ENCODE data around the gene CXCL13.
A peak's percentile ranks its signal among the peaks of the same experiment; 100 is the strongest.

CXCL13 gene

DNA sequence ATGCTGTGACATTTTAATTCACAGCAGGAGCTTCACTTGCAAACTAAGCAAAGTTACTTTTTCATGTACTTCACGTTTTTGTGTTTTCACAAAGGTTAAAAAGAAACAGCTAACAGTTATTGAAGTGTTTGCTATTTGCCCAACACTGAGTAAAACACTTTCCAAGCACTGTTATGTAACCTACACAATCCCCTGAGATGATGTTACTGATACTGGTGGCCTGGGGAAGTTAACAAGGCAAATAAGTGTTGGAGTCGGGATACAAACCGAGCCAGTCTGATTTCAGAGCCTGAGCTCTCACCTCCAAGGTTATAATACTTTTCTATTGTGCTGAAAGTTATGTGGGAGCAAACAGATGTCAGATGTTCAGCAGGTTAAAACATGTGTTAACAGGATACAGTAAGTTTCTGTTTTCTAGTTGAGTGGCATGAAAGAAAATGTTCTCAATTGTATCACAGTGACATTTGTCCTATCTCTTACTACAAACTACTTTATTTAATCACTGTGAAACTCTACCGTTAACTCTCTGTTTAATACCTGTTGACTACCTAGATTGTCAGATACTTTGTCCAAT lies 3.9 kb upstream of the CXCL13 start:
- TF ChIP-seq, protein P1, sequence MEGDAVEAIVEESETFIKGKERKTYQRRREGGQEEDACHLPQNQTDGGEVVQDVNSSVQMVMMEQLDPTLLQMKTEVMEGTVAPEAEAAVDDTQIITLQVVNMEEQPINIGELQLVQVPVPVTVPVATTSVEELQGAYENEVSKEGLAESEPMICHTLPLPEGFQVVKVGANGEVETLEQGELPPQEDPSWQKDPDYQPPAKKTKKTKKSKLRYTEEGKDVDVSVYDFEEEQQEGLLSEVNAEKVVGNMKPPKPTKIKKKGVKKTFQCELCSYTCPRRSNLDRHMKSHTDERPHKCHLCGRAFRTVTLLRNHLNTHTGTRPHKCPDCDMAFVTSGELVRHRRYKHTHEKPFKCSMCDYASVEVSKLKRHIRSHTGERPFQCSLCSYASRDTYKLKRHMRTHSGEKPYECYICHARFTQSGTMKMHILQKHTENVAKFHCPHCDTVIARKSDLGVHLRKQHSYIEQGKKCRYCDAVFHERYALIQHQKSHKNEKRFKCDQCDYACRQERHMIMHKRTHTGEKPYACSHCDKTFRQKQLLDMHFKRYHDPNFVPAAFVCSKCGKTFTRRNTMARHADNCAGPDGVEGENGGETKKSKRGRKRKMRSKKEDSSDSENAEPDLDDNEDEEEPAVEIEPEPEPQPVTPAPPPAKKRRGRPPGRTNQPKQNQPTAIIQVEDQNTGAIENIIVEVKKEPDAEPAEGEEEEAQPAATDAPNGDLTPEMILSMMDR (IDR thresholded peaks at IDR 0.05; ENCODE audit: insufficient read depth, missing control alignments) = no peak
- DNase-seq (ENCODE audit: insufficient read length, low spot score) (no peak), FAIRE-seq (no peak)

DNA sequence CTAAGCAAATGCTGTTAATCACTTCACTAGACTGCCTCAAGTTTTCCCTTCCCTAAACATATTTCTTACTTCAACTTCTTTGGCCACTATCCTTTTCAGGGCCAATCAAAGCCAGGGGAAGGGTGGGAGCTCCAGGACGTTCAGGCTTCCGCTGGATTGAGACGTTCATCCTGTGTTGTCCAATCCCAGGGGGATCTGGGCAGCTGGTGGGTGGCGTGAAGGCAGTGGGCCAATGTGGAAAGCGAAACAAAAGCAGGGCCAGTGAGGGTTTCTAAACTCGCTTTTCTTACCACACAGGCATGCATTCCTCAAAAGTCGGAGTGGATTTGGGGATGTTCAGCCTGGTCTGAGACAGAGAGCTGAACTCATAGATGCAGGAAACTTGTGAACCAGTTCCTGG lies 7.6 kb downstream of the CXCL13 start:
- DNase-seq (ENCODE audit: insufficient read length, low spot score) (no peak), FAIRE-seq (no peak)
- TF ChIP-seq, protein P1 (IDR thresholded peaks at IDR 0.05; ENCODE audit: insufficient read depth, missing control alignments) = no peak

DNA sequence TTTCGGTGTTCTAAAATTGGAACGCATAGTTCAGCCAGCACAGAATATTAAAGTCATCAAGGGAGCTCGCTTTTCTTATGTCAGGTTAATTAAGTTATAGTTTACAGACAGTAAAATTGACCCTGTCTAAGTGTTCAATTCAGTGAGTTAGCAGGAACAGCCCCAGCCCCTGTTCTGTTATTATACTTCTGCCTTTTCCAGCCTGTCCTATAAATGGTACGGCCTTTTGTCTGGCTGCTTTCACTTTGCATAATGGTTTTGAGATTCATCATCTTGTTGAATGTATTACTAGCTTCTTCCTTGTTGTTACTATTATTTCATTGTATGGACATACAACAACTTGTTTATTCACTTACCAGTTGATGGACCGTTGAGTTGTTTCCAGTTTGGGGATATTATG lies 9.5 kb downstream of the CXCL13 start:
- no peak for DNase-seq (ENCODE audit: insufficient read length, low spot score)
- no peak for FAIRE-seq
- TF ChIP-seq, protein P1 (IDR thresholded peaks at IDR 0.05; ENCODE audit: insufficient read depth, missing control alignments) = no peak

- TF ChIP-seq, protein P1 (IDR thresholded peaks at IDR 0.05; ENCODE audit: insufficient read depth, missing control alignments) = no peak
Observed at GRCh38 chr4:77617203-77617602, 11.6 kb downstream of the CXCL13 start.

GRCh38 chr4:77618383-77619241 lies 13.0 kb downstream of the CXCL13 start:
- DNase-seq (ENCODE audit: insufficient read length, low spot score) = no peak
- peak; percentile 75 for FAIRE-seq
- TF ChIP-seq, protein P1 (IDR thresholded peaks at IDR 0.05; ENCODE audit: insufficient read depth, missing control alignments) = peak; percentile 87

More at GRCh38 chr4:77617203-77617602, 11.6 kb downstream of the CXCL13 start:
- no peak for DNase-seq (ENCODE audit: insufficient read length, low spot score)
- no peak for FAIRE-seq

- FAIRE-seq (no peak), DNase-seq (ENCODE audit: insufficient read length, low spot score) (no peak)
- TF ChIP-seq, protein P1 (IDR thresholded peaks at IDR 0.05; ENCODE audit: insufficient read depth, missing control alignments) = no peak
Observed at GRCh38 chr4:77619408-77619807, 13.8 kb downstream of the CXCL13 start.

GRCh38 chr4:77621254-77621653 lies 15.6 kb downstream of the CXCL13 start:
- TF ChIP-seq, protein P1 (IDR thresholded peaks at IDR 0.05; ENCODE audit: insufficient read depth, missing control alignments) = no peak
- FAIRE-seq (no peak), DNase-seq (ENCODE audit: insufficient read length, low spot score) (no peak)

All from D721Med (cell line).